ENCODE data around the gene CCT7.
A peak's percentile ranks its signal among the peaks of the same experiment; 100 is the strongest.
"Not testable (repeated sequence)": the region's sequence is repeated elsewhere in the genome, so short reads cannot be mapped to it uniquely, and the experiment has no call there.

CCT7 gene

DNA sequence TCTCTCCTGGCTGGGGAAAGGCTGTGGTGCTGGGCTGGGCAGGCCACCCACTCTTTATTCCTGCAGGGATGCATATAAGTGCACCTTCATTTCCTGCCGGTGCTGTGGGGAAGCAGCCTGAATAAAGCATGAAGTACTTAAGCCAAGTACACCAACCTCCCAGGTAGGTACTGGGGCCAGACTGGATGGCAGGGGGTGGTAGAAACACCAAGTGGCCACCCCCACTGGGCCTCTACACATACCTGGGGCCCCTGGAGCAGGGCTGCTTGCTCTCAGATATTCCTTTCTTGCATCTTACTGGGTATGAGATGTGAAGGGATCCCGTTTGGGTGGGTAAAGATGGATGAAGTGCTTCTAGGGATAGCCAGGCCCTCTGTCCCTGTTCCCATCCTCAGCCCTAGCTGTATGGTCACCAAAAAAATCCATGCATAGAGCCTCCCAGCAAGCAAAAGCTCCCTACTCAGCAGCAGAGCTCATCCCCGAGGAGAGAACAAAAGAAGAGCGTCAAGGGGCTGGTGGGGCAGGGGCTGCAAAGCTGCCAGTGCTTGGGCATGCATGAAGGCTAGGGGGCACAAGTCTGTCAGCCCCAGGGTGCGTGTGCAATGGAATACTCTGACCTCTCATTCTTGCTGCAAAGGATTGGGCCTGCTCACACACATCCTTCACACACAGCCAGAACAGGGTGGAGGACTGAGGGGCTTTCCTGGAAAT is 22.0 kb downstream of the CCT7 start:
- DNase-seq: no peak

- no peak for DNase-seq
Measured at GRCh38 chr2:73256618-73256922, 22.5 kb downstream of the CCT7 start.

DNA sequence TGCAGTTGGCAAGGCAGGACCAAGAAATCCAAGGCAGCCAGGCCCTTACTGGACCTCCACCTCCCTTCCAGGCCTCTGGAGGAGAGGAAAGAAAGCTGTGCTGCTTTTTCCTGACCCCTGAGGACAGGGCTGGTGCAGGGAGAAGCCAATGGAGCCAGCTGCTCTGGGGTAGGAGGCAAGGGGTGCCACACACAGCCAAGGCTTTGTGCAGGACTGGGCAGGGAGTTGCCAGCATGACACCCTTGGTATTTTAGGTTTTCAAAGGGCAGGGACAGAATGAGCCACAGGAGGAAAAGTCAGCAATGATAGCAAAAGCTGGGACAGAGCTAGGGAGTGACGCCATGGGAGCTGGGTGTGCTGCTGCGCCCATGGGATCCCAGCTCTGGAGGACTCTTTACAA is 22.9 kb downstream of the CCT7 start:
- no peak for DNase-seq

GRCh38 chr2:73257425-73258125 is 23.5 kb downstream of the CCT7 start:
- DNase-seq: no peak

DNA sequence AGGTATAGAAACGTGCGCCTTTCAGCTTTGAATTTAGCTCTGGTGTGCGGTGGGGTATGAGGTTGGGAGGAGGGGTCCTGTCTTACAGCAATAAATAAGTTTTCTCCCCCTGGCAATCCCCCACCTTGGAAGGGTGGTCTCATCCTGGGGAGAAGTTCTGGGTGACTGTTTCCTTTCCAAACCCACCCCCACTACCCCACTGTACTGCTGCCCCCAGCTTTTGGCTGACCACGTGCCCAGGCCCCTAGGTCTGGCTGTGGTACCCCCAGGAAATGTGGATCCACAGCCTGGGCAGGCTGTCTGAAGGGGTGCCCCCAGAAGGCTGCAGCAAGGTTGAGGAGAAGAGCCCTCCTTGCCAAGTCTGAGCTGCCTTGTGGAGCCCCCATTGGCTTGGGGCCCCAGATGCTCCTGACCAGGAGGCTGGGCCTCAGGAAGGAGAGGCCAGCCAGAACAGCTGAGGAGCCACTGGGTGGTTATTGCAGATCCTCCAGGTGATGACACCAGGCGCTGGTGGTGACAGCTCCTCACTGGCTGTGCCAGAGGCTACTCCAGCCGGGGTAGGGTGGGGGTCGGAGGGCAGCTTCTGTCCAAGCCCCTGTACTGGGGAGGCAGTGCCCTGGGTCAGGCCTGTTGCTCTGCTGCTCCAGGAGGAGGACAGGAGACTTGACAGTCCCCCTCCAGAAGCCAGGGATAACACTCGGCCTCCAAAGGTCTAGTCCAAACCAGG is 24.2 kb downstream of the CCT7 start:
- DNase-seq: no peak

- no peak for DNase-seq
Measured at GRCh38 chr2:73258913-73259215, 24.8 kb downstream of the CCT7 start.

- DNase-seq: no peak
Measured at GRCh38 chr2:73259276-73259675, 25.2 kb downstream of the CCT7 start.

GRCh38 chr2:73259704-73260337 is 25.7 kb downstream of the CCT7 start:
- DNase-seq: no peak

DNA sequence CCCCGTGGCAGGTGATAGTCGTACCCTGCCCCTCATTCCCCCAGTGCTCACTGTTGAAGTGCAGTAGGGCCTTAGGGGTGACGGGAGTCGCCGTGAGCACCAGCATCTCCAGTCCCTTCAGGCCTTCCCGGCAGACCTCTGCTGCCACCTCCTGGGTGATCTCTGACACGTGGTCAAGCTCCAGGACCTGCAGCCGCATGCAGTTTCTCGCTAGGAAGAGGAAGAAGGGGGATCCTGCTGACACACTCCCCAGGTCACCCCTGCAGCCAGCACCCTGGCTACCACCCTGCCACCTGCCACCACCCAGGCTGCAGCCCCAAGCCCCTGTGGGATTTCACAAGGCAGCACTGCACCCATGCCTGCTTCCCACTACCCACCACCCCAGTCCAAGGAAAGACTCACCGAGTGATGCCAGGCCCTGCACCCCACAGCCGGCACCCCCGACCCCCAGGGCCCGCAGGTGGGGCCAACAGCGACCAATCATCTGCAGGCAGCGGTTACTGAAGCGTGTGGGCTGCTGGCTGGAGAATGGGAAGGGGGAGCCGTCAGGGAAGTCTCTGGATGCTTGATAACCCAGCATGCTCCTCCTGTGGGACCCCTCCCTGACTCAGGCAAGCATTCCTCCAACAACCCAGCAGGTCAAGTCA is 26.4 kb downstream of the CCT7 start:
- DNase-seq: no peak

DNA sequence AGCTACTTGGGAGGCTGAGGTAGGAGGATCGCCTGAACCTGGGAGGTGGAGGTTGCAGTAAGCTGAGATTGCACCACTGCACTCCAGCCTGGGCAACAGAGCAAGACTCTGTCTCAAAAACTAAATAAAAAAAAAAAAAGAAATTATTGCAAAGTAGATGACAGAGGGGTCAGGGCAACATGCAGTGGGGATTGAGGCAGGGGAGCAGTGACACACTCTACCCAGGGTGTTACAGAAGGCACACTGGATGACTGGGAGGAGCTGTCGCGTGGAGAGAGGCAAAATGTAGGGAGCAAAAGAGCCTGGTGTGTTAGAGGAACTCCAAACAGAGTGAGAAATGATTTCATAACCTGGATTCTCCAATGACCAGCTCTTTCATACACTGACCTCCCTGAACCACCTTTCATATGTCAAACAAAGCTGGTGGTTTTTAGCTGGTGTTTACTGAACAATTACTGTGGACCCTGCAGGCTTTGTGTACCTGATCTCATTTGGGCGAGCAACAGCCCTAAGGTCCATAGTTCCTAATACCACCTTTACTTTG is 28.1 kb downstream of the CCT7 start:
- no peak for DNase-seq

DNA sequence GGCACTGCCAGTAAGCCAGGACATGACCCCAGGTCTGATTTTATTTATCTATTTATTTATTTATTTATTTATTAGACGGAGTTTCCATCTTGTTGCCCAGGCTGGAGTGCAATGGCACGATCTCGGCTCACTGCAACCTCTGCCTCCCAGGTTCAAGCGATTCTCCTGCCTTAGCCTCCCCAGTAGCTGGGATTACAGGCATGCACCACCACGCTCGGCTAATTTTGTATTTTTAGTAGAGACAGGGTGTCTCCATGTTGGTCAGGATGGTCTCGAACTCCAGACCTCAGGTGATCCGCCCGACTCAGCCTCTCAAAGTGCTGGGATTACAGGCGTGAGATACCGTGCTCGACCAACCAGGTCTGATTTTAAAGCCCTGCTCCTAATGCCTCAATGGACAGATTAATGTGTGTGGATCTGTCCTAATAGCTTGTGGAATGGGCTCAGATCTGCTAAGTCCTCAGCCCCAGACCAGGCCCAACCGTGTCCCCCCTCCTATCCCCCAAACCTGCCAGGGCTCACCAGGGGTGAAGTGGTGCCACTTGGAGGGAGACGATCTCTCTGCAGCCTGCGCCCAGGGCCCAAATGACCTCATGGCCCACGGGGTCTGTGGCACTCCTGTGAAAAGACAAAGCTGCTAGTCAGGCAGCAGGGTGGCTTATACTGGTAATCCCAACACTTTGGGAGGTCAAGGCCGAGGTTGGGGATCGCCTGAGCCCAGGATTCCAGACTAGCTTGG is 28.8 kb downstream of the CCT7 start:
- DNase-seq: not testable (repeated sequence)

DNA sequence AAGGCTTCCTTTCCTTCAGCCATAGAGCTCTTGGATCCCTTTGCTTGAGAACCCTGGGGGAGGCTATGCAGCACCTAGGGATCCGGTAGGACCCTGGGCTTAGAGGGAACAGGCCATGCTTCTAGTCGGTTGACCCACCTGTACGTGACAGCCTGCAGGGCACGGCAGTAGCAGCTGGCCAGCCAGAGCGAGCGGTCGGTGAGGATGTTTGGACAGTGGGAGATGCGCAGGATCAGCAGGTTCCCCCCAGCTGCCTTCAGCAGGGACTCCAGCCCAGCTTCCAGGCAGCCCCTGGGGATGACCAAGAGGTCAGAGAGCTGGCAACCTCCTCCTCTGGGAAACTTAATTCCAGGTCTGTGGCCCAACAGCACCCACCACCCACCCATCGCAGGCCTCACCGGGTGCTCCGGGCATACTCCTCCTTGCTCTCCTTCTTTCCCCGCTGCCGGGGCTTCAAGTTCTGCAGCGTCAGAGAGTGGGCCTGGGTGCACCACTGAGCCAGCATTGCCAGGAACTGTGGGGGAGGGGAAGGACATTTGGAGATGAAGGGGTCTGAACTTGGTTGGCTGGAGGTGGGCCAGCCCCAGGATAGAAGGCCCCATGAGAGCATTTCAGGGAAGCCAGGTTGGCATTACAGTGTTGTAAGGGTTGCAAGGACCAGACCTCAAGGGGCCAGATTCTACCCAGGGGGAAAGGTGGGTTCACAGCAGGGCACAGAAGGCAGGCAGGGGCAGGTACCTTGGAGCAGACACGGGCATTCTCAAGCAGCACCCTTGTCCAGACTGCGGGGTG is 29.6 kb downstream of the CCT7 start:
- no peak for DNase-seq

DNA sequence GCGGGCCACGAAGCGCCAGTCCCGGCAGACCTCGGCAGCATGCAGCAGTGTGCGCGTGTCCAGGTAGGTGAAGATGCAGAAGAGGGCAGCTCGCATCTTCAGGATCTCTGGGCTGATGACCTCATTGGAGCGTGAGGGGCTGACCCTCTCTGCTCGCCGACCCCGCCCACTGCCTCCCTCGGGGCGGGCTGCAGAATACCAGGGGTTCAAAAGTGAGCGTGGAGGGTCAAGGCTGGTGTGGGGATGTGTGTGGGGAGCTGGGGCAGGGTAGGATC is 30.2 kb downstream of the CCT7 start:
- DNase-seq: no peak

- DNase-seq: no peak
Measured at GRCh38 chr2:73264783-73265182, 30.7 kb downstream of the CCT7 start.

DNA sequence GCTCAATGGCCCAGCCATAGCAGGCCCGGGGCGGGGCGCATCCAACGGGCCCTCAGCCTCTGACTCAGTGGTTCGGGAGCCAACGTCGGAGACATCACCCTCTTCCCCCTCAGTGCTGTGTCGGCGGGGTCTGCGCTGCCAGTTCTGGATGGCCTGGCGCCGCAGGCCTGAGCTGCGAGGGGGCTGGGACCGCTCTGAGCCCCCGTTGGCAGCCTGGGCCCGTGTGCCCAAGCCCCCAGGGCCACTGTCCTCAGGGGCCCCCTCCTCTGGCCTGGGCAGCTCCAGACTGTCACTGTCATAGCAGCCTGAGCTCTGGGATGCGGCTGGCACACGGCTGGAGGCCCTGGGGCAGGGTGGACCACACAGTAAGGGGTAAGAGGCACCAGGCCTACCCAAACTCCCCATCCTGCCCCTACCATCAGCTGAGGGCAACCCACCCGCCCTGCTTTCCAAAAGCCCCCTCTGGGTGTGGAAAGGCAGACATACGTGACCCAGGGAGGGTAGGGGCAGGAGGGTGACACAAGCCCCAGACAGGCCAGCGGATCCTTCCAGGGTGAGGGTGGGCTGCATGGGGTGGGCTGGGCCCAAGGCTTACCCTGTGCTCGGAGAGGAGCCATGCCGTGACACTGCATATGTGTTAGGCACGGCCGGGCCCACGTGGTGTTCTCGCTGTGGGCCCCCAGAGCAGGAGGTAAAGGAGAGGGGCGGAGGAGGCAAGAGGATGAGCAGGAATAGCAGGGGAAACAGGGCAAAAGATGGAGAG is 31.4 kb downstream of the CCT7 start:
- no peak for DNase-seq

DNA sequence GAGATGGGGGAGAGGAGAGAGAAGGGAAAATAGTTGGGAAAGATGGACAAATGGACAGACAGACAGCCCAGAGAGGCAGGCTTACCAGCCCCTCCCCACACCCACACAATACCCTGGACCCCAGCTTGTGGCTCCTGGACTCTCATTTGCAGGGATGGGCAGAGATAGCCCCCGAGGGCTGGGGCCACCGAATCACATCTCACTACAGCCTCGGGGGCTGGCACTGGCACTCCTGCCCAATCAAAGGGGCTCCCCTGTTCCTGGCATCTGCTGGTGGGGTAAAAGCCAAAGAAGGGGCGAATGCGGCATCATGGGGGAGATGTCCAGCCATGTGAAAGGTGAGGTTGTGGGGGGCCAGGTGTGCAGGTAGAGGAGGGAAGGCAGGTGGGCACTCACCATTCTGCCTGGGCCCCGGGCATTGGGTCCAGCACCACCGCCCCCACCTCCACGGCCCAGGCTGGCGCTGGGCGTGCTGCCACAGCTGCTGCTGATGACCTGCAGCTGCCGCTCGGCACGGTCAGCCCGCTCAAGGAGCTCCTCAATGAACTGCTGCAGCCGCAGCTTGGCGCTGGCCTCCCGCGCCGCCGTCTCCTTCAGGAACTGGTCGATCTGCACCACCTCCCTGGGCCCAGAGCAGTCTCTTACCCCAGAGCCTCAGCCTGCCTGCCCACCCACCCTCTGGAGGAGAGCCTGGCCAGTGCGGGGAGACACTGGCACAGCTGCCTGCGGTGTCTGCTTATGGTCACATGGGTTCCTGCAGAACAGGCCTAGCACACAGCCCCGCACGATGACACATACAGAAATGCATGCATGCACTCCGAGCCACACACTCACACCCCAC is 32.2 kb downstream of the CCT7 start:
- DNase-seq: no peak

DNA sequence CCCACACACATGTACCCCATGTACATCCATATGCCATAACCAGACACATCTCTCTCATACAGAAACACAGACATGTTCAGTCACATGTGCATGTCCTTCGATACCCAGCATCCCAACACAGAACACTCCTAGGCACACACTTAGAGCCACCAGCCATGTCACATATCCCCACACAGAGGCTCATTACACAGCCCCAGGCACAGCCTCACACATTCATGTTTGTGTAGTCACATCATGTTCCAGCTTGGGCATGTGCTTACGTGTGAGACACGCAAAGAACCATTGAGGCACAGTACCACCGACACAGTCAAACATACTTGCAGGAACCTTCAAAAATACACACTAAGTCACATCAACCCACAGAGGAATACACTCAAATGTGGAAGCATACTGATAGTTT is 32.9 kb downstream of the CCT7 start:
- no peak for DNase-seq

- no peak for DNase-seq
Measured at GRCh38 chr2:73268366-73268829, 34.3 kb downstream of the CCT7 start.

- peak; percentile 91 for DNase-seq
Measured at GRCh38 chr2:73268830-73269685, 35.0 kb downstream of the CCT7 start.
